Stimulated activated naive B cell treated with anti-CD40 and anti-IgM and Interleukin-4, amounts not matched to agents 10 μg/mL and 1 μg/mL and 100 μg/mL, for 72 hours (primary cell): Measurements from ENCODE around the gene CALD1.

Experiments
- ATAC-seq, 2 donors: fragments of 150-1000 bp; cut with Tn5 transposase; replicated peaks; 2 replicates each; pipeline ENCODE4 v1.10.0; 2021; ENCODE audit warnings: moderate library complexity in 1 of 2
- DNase-seq: peaks from one replicate; pipeline ENCODE4 v3.0.0; 2021
- H3K27ac Mint-ChIP-seq: one replicate; pipeline ENCODE4 v1.8.0; 2022; ENCODE audit warnings: mild to moderate bottlenecking, mixed read lengths
- H3K27me3 Mint-ChIP-seq, 2 donors: one replicate each; pipeline ENCODE4 v1.8.0; 2022; ENCODE audit warnings: mixed read lengths in 2 of 2
- H3K36me3 Mint-ChIP-seq, 2 donors: one replicate each; pipeline ENCODE4 v1.8.0; 2022; ENCODE audit warnings: mixed read lengths in 2 of 2, mild to moderate bottlenecking in 1 of 2
- H3K4me1 Mint-ChIP-seq, 2 donors: one replicate each; pipeline ENCODE4 v1.8.0; 2022; ENCODE audit warnings: mixed read lengths in 2 of 2, mild to moderate bottlenecking in 1 of 2
- H3K4me3 Mint-ChIP-seq, 2 donors: one replicate each; pipeline ENCODE4 v1.8.0; 2022; ENCODE audit warnings: mild to moderate bottlenecking in 2 of 2, mixed read lengths in 2 of 2, moderate library complexity in 1 of 2
- H3K9me3 Mint-ChIP-seq, 2 donors: one replicate each; pipeline ENCODE4 v1.8.0; 2022; ENCODE audit warnings: mixed read lengths in 2 of 2, mild to moderate bottlenecking in 1 of 2

CALD1 gene

DNA sequence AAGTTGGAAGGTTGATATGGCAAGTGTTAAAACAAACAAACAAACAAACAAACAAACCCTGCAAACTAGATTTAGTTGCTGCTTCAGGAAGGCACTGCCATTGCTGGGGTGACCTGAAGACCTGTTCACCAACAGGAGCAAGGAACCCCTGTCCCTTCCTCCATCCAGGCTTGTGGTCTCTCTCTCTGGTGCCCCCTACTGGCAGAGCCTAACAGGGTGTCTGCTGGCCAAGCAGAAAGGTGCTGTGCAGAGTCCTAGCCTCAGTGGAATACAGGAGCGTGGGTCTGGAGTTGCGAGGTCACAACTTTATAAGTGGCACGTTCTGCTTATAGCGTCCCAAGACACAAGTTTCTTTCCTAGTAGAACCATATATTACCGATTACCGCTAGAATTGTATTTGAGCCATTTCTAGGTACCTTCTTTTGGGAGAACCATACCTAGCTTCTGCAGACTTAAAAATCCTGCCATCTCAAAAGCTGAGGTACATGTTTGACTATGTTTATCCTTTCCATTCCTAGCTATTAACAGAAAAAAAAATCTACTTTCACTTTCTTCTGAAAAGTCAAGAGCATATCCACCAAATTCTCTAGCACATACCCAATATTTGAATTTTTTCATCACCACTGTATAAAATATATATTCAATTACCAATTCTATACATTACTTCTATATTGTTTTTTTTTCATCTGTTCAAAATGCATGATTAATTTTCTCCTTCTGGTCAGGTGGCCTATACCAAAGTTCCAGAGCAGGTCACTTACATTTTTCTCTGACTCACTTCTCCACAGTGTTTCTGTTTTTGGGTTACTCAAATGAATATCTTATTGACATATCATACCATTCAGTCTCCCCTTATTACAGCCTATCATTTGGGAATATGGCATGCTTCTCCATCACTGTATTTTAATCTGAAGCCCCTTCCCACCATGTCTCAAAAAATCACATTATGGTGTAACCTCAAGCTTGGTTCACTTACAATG, 29.1 kb upstream of the CALD1 start:
- H3K27ac Mint-ChIP-seq, result no peak overlapping the region

GRCh38 chr7:134752006-134752760, 27.3 kb upstream of the CALD1 start:
- Mint-ChIP-seq H3K27me3 (no peaks in the 10 kb centered on the region), H3K36me3 (no peaks in the 10 kb centered on the region), H3K4me3 (no peak overlapping the region), H3K27ac (no peak overlapping the region), H3K4me1 (peaks cover 0 to 4% of the 10 kb centered on the region in 2 donors), H3K9me3 (no peaks in the 10 kb centered on the region)
- no peak for ATAC-seq
- DNase-seq, result no peak

More for the DNA sequence above, 29.1 kb upstream of the CALD1 start:
- Mint-ChIP-seq H3K4me1 (peaks cover 0 to 4% of the 10 kb centered on the region in 2 donors), H3K36me3 (no peaks in the 10 kb centered on the region), H3K4me3 (no peak overlapping the region), H3K9me3 (no peaks in the 10 kb centered on the region), H3K27me3 (no peaks in the 10 kb centered on the region)
- peak; percentile 71 to 78 for ATAC-seq
- DNase-seq, result no peak

DNA sequence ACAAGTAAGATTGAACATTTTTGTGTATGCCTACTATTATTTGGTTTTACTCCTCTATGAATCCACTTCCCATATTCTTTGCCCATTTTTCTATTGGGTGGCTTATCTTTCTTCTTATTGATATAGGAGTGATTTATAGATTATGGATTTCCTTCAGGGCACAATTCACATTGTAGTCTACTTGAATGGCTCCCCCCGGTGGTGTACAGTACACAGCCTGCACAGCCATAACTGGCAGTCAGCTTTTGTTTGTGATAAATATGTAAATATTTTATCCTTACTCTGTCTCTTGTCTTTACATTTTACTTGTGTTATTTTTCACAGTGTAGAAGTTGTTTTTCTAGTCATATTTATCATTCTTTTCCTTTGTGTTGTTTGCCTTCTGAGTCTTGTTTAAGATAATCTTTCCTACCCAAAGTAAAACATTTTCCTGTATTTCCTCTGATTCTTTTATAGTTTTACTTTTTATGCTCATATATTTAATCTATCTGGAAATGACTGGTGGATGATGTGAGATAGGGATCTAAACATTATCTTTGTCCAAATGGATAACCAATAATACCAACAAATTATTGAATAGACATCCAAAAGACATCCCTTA, 23.9 kb upstream of the CALD1 start:
- peaks cover 2 to 6% of the 10 kb centered on the region in 2 donors for H3K4me1 Mint-ChIP-seq
- no peak for DNase-seq
- H3K27ac Mint-ChIP-seq, result no peak overlapping the region
- no peaks in the 10 kb centered on the region for H3K27me3 Mint-ChIP-seq
- H3K9me3 Mint-ChIP-seq, result no peaks in the 10 kb centered on the region
- no peak overlapping the region for H3K4me3 Mint-ChIP-seq
- no peak for ATAC-seq
- H3K36me3 Mint-ChIP-seq, result no peaks in the 10 kb centered on the region

DNA sequence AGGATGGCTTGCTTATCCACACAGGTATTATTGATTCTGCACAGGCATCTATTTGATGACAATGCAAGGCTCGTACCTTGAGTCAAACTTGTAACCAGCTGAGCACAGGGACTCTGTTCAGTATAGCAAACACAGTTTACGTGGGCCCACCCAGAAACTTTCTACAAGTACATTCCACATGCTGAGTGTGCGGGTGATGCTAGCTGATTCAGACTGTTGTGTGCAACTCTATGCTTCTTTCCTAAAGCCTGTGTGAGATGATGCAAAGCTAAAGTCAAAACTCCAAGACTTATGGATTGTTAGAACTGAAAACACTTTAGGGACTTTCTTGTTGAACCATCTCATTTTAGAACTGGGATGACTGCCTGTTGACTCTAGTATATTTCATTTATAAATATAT, 21.5 kb upstream of the CALD1 start:
- Mint-ChIP-seq H3K4me3 (no peak overlapping the region), H3K9me3 (no peaks in the 10 kb centered on the region), H3K4me1 (peaks cover 5 to 6% of the 10 kb centered on the region in 2 donors), H3K36me3 (no peaks in the 10 kb centered on the region), H3K27me3 (no peaks in the 10 kb centered on the region), H3K27ac (no peak overlapping the region)
- no peak for ATAC-seq
- DNase-seq, result no peak

- Mint-ChIP-seq H3K27me3 (no peaks in the 10 kb centered on the region), H3K36me3 (no peaks in the 10 kb centered on the region), H3K27ac (no peak overlapping the region), H3K9me3 (no peaks in the 10 kb centered on the region), H3K4me3 (no peak overlapping the region), H3K4me1 (peaks cover 5 to 6% of the 10 kb centered on the region in 2 donors)
- DNase-seq, result no peak
- ATAC-seq, result no peak
Observed at GRCh38 chr7:134758981-134759380, 20.5 kb upstream of the CALD1 start.

GRCh38 chr7:134761266-134761665, 18.2 kb upstream of the CALD1 start:
- DNase-seq, result no peak
- Mint-ChIP-seq H3K27me3 (no peaks in the 10 kb centered on the region), H3K27ac (no peak overlapping the region), H3K9me3 (no peaks in the 10 kb centered on the region), H3K4me1 (peaks cover 7 to 11% of the 10 kb centered on the region in 2 donors), H3K4me3 (no peak overlapping the region), H3K36me3 (peaks cover 2 to 3% of the 10 kb centered on the region in 2 donors)
- ATAC-seq, result no peak

DNA sequence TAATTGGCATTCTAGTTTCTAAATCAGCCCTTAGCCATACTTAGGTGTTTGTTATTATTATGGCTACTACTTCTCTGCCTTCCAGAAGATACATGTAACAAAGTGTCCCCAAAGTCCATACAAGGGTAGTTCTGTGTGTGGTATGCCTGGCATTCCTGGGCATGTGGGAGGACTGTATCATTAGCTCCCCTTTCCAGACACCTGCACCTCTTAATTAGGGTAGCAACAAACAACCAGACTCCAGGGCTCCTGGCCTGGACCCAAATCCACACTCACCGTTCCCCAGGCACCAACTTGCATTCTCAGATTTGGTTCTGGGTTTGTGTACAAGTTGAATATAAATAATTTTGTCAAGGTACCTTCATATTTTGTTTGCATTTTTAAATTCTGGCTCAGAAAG, 15.5 kb upstream of the CALD1 start:
- no peaks in the 10 kb centered on the region for H3K27me3 Mint-ChIP-seq
- H3K9me3 Mint-ChIP-seq, result no peaks in the 10 kb centered on the region
- peaks cover 2 to 3% of the 10 kb centered on the region in 2 donors for H3K36me3 Mint-ChIP-seq
- peaks cover 30 to 31% of the 10 kb centered on the region in 2 donors for H3K4me1 Mint-ChIP-seq
- no peak overlapping the region for H3K4me3 Mint-ChIP-seq
- no peak overlapping the region for H3K27ac Mint-ChIP-seq
- no peak for DNase-seq
- no peak for ATAC-seq

GRCh38 chr7:134764365-134764764, 15.1 kb upstream of the CALD1 start:
- peaks cover 2 to 3% of the 10 kb centered on the region in 2 donors for H3K36me3 Mint-ChIP-seq
- no peaks in the 10 kb centered on the region for H3K9me3 Mint-ChIP-seq
- ATAC-seq (no peak), DNase-seq (no peak)
- no peak overlapping the region for H3K4me3 Mint-ChIP-seq
- H3K27me3 Mint-ChIP-seq, result no peaks in the 10 kb centered on the region
- peaks cover 30 to 31% of the 10 kb centered on the region in 2 donors for H3K4me1 Mint-ChIP-seq
- no peak overlapping the region for H3K27ac Mint-ChIP-seq

DNA sequence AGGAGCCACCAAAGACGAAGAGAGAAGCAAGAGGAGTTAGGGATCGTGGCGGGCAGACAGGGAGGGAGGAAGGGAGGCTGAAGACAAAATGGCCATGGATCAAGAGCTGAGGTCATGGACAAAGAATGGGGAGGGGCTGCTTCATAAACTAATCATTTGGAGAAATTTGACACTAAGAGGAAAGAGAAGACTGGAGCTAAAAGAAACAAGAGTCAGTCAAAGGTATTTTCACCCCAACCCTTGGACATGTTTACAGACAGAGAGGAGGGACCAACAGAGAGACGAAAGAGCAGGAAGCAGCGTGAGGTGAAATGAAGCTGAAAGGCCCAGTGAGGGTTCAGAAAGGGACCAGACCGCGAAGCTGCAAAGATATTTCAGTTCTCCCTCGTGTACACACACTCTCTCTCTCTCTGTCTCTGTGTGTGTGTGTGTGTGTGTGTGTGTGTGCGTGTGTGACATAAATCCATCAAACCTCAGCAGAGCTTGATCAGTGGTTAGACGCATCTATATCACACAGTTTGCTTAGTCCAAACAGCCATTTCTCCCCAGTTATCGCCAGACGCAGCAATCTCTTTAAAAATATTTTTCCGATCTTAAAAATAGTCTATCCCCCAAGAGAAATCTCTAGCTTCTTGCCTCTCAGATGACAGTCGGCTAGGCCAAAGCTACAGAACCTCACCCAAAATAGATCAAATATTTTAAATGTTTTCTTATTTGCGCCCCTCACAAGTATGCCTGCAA, 12.5 kb upstream of the CALD1 start:
- Mint-ChIP-seq H3K4me1 (peaks cover 31 to 42% of the 10 kb centered on the region in 2 donors), H3K4me3 (peak overlapping the region; percentile 30 to 44), H3K27ac (peak overlapping the region; percentile 63), H3K27me3 (no peaks in the 10 kb centered on the region), H3K9me3 (no peaks in the 10 kb centered on the region), H3K36me3 (peaks cover 2 to 3% of the 10 kb centered on the region in 2 donors)
- ATAC-seq (peak; percentile 97 to 98), DNase-seq (peak; percentile 60)

DNA sequence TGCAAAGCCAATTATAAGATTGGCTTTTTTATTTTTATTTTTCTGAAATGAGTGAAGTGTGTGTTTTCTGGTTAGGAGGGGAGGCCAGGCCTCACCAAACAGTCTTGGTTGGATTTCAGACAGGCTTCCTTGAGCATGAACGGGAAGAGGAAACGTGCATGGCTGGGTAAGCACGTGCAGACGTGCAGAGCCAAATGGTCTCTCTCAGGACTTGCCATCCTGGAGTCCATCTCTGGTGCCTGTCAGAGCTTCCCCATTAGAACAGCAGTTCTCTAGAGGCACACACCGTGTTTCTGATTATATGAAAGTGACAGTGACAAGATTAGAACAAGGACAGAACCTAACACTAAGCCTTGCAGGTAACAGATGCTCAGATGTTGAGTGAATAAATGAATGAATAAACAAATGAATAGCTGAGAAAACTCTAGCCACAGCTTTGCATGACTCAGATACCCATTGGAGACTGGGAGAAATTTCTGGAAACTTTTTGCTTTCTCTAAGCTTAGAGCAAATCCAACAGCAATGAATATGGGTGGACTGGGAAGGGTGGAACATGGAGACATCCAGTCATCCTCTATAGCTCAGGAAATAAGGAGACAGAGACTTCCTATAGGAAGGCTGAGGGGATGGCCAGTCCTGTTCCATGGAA, 11.8 kb upstream of the CALD1 start:
- H3K36me3 Mint-ChIP-seq, result peaks cover 2 to 3% of the 10 kb centered on the region in 2 donors
- peak; percentile 41 to 48 for ATAC-seq
- H3K27ac Mint-ChIP-seq, result peak overlapping the region; percentile 63
- no peaks in the 10 kb centered on the region for H3K27me3 Mint-ChIP-seq
- no peaks in the 10 kb centered on the region for H3K9me3 Mint-ChIP-seq
- peaks cover 31 to 42% of the 10 kb centered on the region in 2 donors for H3K4me1 Mint-ChIP-seq
- H3K4me3 Mint-ChIP-seq, result peak overlapping the region in 1 of 2 donors; percentile 44
- no peak for DNase-seq

- peaks cover 2 to 3% of the 10 kb centered on the region in 2 donors for H3K36me3 Mint-ChIP-seq
- ATAC-seq (no peak), DNase-seq (no peak)
Observed at GRCh38 chr7:134768243-134768642, 11.2 kb upstream of the CALD1 start.

GRCh38 chr7:134770676-134771075, 8.8 kb upstream of the CALD1 start:
- no peak for ATAC-seq
- no peaks in the 10 kb centered on the region for H3K9me3 Mint-ChIP-seq

More at GRCh38 chr7:134768243-134768642, 11.2 kb upstream of the CALD1 start:
- peak overlapping the region; percentile 63 for H3K27ac Mint-ChIP-seq
- no peaks in the 10 kb centered on the region for H3K9me3 Mint-ChIP-seq
- peaks cover 31 to 42% of the 10 kb centered on the region in 2 donors for H3K4me1 Mint-ChIP-seq
- H3K4me3 Mint-ChIP-seq, result no peak overlapping the region
- no peaks in the 10 kb centered on the region for H3K27me3 Mint-ChIP-seq

GRCh38 chr7:134771111-134771510, 8.3 kb upstream of the CALD1 start:
- DNase-seq, result no peak
- H3K27ac Mint-ChIP-seq, result no peak overlapping the region
- H3K36me3 Mint-ChIP-seq, result no peaks in the 10 kb centered on the region
- H3K27me3 Mint-ChIP-seq, result no peaks in the 10 kb centered on the region
- peaks cover 26 to 42% of the 10 kb centered on the region in 2 donors for H3K4me1 Mint-ChIP-seq
- ATAC-seq, result no peak
- no peak overlapping the region for H3K4me3 Mint-ChIP-seq
- no peaks in the 10 kb centered on the region for H3K9me3 Mint-ChIP-seq

More at GRCh38 chr7:134770676-134771075, 8.8 kb upstream of the CALD1 start:
- H3K4me3 Mint-ChIP-seq, result no peak overlapping the region
- no peaks in the 10 kb centered on the region for H3K36me3 Mint-ChIP-seq
- H3K4me1 Mint-ChIP-seq, result peaks cover 27 to 42% of the 10 kb centered on the region in 2 donors
- DNase-seq, result no peak
- H3K27ac Mint-ChIP-seq, result no peak overlapping the region
- H3K27me3 Mint-ChIP-seq, result no peaks in the 10 kb centered on the region
